A549 (cell line): ENCODE data around the gene QSOX1.

Experiments
- CHD2 ChIP-seq: fragments of 150-350 bp; IDR thresholded peaks from 2 replicates; pipeline ENCODE4 v1.6.1; 2014; ENCODE audit warnings: low read length; ENCODE audit not compliant: partially characterized antibody
- HOXB13 ChIP-seq: fragments of 250-450 bp; sonication (Bioruptor Pico); IDR thresholded peaks from 2 replicates; pipeline ENCODE4 v1.5.0; 2020; ENCODE audit warnings: low read depth, mild to moderate bottlenecking, moderate library complexity
- MAZ ChIP-seq: fragments of 150-350 bp; IDR thresholded peaks from 2 replicates; pipeline ENCODE4 v1.6.1; 2014; ENCODE audit warnings: antibody characterized with exemption, low read depth, low read length, borderline replicate concordance
- POLR2A ChIP-seq: IDR thresholded peaks from 2 replicates; pipeline ENCODE4 v1.6.1; 2012; ENCODE audit warnings: mild to moderate bottlenecking, low read length
- RAD21 ChIP-seq, 2 experiments: fragments of >200 bp in 1 of 2; sonication (Bioruptor Twin) in 1 of 2; formaldehyde crosslinking in 1 of 2; IDR thresholded peaks in 1 of 2; conservative IDR thresholded peaks in 1 of 2; 2 replicates in 1 of 2; 3 replicates in 1 of 2; pipeline ENCODE4 v1.6.1; 2012 to 2018; ENCODE audit warnings: inconsistent platforms in 1 of 2
- REST ChIP-seq: fragments of 200-600 bp; sonication (generic); IDR thresholded peaks from 2 replicates; pipeline ENCODE4 v1.6.1; 2016; ENCODE audit warnings: antibody characterized with exemption, mild to moderate bottlenecking, moderate library complexity
- TF ChIP-seq, protein P1 (sequence below): fragments of >200 bp; sonication (Bioruptor Twin); formaldehyde crosslinking; IDR thresholded peaks from 3 replicates; pipeline ENCODE4 v1.5.1; 2016
- TF ChIP-seq, protein P2 (sequence below): fragments of 150-350 bp; IDR thresholded peaks from 2 replicates; pipeline ENCODE4 v1.6.1; 2014; ENCODE audit warnings: low read depth, mild to moderate bottlenecking, low read length
- TF ChIP-seq, protein P3 (sequence below): IDR thresholded peaks from 2 replicates; pipeline ENCODE4 v1.6.1; 2012

DNA sequence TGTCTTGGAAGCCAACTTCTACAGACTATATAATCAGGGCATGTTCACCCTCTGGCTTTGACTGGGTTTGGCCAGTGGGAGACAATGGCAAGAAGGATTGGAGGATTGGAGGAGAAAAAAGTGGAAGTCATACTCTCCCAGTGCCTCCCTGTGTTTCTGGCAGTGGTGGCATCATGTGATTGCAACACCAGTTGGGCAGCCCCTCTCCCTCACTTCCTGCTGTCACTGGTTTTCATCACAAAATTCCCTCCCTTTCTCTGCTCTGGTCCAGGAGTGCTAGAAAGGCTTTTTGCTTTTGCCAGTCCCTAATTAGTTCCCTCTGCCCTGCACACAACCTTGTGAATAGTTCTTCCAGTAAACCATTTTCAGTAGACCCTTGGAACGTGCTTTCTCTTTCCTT is 3.7 kb upstream of the QSOX1 start:
- TF ChIP-seq, protein P1, sequence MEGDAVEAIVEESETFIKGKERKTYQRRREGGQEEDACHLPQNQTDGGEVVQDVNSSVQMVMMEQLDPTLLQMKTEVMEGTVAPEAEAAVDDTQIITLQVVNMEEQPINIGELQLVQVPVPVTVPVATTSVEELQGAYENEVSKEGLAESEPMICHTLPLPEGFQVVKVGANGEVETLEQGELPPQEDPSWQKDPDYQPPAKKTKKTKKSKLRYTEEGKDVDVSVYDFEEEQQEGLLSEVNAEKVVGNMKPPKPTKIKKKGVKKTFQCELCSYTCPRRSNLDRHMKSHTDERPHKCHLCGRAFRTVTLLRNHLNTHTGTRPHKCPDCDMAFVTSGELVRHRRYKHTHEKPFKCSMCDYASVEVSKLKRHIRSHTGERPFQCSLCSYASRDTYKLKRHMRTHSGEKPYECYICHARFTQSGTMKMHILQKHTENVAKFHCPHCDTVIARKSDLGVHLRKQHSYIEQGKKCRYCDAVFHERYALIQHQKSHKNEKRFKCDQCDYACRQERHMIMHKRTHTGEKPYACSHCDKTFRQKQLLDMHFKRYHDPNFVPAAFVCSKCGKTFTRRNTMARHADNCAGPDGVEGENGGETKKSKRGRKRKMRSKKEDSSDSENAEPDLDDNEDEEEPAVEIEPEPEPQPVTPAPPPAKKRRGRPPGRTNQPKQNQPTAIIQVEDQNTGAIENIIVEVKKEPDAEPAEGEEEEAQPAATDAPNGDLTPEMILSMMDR, result no peak
- no peak for TF ChIP-seq POLR2A
- TF ChIP-seq RAD21 (conservative IDR thresholded peaks at IDR 0.05 in 1 of 2, IDR thresholded peaks at IDR 0.05 in 1 of 2), result no peak
- TF ChIP-seq MAZ, result no peak
- TF ChIP-seq, protein P2, sequence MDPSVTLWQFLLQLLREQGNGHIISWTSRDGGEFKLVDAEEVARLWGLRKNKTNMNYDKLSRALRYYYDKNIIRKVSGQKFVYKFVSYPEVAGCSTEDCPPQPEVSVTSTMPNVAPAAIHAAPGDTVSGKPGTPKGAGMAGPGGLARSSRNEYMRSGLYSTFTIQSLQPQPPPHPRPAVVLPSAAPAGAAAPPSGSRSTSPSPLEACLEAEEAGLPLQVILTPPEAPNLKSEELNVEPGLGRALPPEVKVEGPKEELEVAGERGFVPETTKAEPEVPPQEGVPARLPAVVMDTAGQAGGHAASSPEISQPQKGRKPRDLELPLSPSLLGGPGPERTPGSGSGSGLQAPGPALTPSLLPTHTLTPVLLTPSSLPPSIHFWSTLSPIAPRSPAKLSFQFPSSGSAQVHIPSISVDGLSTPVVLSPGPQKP, result no peak
- TF ChIP-seq HOXB13 (CRISPR knock-in tag), result no peak
- TF ChIP-seq, protein P3, sequence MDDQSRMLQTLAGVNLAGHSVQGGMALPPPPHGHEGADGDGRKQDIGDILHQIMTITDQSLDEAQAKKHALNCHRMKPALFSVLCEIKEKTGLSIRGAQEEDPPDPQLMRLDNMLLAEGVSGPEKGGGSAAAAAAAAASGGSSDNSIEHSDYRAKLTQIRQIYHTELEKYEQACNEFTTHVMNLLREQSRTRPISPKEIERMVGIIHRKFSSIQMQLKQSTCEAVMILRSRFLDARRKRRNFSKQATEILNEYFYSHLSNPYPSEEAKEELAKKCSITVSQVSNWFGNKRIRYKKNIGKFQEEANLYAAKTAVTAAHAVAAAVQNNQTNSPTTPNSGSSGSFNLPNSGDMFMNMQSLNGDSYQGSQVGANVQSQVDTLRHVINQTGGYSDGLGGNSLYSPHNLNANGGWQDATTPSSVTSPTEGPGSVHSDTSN, result no peak
- TF ChIP-seq CHD2, result no peak
- TF ChIP-seq REST, result no peak
